HG03575 (cell line): ENCODE results near the gene TMEM132C.
"Not testable (repeated sequence)": the region's sequence is repeated elsewhere in the genome, so short reads cannot be mapped to it uniquely, and the experiment has no call there.

ENCODE experiments used
- ATAC-seq: cut with Tn5 transposase; IDR thresholded peaks from one replicate; pipeline ENCODE4 v1.9.1; 2021; ENCODE audit not compliant: unreplicated experiment, insufficient number of reproducible peaks, low FRiP score; ENCODE audit errors: extremely low read depth

The TMEM132C gene

DNA sequence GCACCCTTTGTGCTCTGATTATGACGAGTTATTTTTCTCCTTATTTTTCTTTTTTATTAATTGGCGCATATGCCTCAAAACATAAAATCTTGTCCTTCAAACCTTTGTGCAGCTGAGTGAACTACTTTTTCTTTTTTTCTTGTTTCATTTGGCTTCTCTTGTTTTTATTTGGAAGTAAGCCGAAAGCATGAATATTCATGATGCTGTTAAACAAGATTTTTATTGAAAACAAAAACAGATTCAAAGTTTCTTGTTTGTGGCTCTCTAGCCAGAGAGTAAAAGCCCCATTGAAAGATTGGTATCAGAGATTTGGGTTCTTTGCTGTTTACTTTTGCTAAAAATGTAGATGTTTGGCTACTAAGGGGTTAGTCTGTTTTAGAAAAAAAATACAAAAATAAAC lies 183.8 kb downstream of the TMEM132C start:
- ATAC-seq: no peak

DNA sequence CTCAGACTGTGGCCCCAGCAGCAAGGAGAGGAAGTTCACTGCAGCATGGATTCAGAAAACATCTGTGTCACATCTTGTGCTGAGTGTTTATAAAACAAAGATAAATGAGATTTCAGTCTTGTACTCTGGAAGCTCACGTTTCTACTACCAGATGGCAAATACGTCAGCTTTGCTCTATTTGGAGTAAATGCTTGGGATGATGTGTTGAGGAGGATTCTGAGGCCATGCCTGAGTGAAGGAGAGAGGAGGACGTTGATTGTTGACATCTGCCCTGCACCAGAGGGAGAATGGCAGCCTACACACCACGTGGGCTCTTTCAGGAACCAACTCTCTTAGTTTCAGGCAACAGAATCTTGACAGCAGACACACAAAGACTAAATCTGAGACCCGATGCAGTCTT lies 188.9 kb downstream of the TMEM132C start:
- ATAC-seq: no peak

DNA sequence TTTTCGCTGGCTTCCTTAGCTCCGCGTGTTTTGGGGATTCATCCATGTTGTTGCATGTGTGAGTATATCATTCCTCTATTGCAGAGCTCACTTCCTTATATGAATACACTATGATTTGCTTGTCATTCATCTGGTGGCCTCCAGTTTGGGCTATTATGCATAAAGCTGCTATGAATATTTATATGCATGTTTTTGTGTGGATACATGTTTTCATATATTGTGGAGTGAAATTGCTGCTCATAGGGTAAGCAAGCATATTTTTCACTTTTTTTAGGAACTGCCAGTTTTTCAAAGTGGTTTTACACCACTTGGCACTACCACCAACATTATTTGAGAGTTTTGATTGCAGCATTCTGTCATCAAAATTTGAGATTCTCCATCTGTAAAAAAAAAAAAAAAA lies 190.0 kb downstream of the TMEM132C start:
- ATAC-seq: no peak

DNA sequence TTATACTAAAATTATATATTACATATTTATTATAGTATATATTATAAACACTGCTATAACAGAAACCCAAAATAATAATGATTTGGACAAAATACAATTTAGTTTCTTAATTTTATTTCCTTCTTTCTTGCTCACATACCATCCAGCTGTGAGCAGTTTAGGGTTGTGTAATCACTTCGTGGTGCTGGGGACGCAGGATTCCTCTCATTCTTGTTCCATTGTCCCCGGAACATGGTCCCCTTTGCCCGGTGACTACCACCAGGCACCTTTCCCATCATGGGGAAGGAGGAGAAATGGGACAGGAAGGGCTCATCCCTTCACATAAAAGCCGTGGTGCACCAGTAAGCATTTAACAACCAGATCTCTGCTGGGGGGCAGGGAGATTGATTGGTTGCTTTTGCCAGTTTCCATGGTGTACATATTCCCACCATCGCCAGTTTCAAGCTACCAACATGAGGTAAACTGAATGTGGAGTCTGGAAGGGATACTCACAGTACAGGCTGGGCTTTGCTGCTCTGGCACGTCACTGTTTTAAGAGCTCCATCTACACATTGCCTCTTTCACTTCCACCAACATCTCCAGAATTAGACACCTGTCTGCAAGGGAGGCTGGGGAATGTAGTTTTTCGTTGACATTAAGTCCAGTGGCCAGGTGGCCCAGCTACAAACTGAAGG lies 191.5 kb downstream of the TMEM132C start:
- ATAC-seq: no peak

DNA sequence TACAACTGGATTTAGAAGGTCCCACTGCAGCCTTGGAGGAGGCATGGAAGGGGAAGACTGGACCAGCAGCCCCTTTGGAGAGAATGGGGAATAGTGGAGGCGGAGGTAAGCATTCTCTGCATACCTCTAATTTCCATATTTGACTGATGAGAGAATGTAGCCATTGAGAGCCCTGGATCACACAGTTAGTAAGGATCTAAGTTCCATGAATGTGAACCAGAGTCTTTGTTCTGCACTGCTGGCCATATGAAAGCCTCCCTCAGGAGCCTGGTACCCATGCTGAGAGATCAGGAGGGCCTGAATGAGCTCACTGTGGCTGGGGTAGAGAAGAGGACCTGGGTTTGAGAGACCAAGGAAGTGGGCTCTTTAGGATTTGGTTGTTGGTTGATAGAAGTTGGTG lies 192.1 kb downstream of the TMEM132C start:
- ATAC-seq: no peak

DNA sequence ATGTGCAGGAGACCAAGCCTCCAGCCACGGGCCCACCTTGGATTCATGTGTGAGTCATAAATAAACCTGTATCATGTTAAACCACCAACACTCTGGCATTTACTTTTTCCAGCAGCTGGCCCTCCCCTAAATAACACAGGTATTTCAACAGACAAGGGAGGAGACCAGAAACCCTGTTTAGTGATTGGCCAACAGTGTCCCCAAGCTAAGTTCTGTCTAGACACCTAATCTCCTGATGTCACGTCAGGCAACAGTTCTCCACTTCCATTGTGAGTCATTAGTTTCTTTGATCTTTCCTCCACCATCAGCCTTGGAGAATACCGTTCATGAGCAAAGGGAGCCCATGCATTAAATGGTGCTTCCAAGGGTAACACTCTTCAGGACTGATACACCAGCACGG lies 196.9 kb downstream of the TMEM132C start:
- no peak for ATAC-seq

DNA sequence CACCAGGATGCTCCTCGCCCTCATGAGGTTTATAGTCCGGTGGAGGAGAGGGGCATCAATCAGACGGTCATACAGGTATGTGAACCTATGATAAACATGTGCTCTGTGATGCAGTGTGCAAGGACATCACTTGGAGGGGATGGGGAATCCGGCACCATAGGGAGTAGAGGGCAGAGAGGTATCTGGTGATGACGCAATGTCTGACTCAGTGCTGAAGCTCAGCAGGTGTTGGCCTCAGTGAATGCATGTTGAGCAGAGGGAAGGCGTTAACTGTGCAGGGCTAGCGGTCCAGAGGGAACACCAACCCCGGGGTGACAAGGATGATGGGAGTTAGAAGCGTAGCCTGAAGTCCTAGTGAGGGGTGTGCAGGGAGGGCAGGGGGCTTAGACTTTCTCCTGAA lies 200.9 kb downstream of the TMEM132C start:
- ATAC-seq: no peak

DNA sequence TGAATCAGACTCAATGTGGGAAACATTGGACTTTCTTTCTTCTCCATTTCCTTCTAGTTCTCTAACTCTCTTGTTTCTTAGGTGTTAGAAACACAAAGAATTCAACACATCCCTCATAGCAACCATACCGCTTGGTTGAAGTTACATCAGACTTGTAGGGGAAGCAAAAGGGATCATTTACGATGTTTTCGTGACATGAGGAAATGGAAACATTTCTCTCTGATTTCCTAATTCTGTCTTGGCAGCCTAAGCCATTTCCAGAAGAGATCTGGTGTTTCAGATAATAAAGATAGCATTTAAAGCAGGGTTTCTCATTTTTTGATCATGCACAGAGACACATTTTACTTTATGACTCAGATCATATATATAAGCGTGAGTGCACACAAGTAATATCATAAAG lies 202.0 kb downstream of the TMEM132C start:
- ATAC-seq: no peak

DNA sequence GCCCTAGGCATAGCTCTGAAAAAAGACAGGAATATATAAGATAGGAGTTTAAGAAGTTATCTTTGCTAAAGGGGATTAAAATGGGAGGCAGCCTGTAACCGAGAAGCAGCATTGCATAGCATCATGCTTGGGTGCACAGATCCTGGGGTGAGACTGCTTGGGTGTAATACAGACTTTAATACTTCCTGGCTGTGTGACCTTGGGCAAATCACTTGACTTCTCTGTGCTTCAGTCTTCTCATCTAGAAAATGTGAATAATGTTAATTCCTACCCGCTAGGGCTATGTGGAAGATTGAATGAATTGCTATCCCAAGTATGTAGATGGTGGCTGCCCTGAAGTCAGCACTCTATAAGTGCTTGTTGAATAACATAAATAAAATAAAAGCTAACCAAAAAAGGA lies 204.5 kb downstream of the TMEM132C start:
- ATAC-seq: no peak

DNA sequence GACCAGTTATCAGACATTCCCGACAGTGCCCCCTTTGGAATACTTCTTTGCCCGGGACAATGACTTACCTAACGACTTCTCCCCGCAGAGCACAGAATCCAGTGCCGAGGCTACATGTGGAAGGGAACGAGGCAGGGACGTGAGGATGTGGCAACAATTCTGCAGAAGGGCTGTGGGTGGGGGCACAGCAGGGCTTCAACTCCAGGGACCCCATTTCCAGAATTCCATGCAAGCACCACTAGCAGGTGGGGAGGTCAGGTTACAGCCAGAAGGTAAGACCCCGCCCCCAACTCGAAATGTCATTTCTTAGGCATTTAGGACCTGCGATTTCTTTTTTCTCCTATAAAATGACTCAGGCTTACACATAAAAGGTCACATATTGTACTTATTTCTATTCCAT lies 207.9 kb downstream of the TMEM132C start:
- ATAC-seq: no peak

DNA sequence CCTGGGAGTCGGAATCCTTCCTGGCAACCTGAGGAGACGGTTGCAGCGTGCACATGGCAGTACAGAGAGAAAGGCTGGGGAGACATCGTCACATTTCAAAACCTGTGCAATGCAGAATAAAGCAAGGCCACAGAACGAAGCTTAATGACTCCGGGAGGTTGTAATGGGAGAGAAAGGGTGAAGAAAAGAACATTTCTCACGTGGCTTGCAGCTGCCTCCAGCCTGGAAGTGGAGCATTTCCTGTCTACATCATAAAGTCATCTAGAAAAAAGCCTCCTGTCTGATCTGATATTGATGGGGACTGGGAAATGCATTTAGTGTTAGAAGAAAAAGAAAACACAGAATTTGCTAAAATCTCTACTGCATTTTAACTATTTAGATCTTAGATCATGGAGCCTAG lies 209.3 kb downstream of the TMEM132C start:
- no peak for ATAC-seq

DNA sequence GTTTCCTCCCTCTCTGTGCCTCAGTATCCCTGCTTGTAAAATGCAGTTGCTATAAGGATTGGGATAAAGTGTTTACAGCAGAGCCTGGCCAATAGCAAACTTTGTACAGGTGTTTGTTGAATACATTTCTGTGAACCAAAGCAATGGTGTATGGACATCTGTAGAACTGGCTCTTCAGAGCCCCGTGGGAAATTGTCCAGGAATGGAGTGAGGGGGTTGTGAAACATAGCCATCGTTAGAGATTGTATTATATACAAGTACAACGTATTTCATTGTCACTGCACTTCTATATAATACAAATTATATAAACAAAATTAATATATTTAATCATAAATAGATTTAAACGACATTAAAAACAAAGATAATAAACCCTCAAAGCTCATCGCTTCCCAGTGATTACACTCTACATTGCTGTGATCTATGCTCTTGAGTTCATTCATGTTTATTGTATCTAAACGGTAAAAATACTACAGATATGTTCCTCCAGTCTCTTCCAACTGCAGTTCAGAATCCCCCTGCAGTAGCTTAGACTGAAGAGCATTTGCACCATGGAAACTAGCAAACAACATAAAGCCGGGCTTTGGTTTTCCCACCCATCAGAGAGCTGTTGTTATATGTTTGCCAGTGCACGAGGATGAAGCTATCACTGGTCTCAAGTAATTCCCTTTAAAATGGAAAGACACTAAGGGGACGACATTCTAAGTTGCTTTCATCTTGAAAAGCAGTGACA lies 216.7 kb downstream of the TMEM132C start:
- no peak for ATAC-seq

DNA sequence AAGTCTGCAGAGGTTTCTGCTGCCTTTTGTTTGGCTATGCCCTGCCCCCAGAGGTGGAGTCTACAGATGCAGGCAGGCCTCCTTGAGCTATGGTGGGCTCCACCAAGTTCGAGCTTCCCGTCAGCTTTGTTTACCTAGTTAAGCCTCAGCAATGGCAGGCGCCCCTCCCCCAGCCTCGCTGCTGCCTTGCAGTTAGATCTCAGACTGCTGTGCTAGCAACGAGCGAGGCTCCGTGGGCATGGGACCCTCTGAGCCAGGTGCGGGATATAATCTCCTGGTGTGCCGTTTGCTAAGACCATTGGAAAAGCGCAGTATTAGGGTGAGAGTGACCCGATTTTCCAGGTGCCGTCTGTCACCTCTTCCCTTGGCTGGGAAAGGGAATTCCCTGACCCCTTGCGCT lies 230.4 kb downstream of the TMEM132C start:
- not testable (repeated sequence) for ATAC-seq

DNA sequence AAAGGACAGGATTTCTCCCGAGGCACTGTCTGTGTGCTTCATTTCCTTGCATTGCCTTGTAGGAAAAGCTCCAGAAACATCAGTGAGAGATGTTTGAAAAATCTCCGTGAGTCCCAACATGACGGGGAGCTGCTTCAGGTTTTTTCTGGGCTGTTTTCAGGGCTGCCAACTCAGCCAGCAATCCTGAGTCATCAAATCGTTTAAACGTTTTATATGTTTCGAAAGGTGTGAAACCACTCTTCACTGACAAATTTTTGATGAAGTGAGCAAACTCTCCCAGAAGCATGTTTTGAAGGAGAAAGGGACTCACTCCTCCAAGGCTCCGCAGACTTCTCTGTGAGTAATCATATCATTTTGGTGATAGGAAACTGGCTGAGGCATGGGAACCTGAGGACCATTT lies 240.5 kb downstream of the TMEM132C start:
- no peak for ATAC-seq

DNA sequence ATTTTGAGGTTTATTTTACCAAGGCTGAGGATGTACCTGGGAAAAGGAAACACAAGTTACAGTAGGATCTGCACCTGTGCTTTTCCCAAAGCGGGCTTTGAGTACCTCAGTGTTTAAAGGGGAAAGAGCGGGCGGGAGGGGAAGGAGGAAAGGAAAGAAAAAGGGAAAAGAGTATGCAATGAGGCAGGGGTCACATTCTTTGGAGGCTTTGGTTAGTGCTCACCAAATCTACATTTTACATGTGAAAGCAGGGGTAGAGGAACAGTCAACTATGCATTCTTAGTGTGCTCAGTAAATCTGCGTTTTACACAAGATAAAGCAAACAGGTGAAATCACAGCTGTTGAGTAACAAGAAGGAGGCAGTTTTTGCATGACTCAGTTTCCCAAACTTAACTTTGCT lies 242.2 kb downstream of the TMEM132C start:
- ATAC-seq: no peak

DNA sequence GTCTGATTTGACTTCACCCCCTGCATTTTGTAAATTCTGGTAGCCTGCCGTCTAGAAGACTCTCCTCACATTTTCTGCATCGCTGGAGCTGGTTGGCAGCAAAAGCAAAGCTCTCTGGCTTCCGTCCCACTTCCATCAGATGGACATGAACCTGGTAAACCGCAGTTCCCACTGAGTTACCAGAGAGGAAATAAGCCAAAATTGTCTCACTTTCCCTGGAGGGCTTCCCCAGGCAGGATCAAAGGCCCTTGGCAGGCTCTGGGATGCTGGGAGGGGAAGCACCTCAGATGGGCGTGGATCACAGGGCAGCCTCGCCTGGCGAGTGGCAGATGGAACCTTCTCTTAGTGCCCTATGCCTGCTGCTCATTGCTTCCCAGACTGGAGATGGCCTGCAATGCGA lies 243.5 kb downstream of the TMEM132C start:
- no peak for ATAC-seq

DNA sequence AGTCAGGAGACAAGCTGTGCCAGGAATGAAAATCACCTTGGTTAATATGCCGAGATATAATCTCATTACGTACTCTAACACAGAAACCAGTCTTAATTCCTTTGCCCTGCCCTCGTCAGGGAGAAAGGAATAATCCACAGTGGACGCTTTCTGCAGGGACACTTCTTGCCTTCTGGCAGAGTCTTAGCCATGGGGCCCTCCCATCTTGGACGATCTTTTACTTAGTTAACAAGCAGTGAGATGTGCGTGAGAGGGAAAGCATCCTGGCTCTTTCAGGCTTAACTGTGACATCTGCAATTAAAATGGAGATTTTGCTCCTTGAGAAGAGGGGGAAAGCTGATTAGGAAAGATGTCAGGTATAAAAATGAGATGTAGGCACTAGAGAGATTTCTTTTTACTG lies 246.4 kb downstream of the TMEM132C start:
- no peak for ATAC-seq

DNA sequence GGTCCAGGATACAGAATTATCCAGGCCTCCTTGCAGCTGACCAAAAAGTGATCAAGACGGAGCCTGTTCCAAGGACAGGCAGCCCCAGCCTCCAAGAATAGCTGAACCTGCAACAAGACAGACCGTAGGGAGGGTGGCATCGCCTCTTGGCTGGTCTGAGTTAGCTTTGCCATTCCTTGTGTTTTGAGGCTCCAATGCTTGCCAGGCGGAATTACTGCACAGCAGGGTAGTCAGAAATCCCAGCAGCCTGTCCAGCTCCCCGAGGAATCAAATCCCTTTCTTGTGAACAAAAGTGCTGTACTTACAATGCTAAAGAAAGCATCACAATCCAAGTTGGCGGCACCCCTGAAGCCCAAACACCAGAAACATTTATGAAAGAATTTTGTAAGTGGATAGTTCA lies 246.9 kb downstream of the TMEM132C start:
- ATAC-seq: no peak

DNA sequence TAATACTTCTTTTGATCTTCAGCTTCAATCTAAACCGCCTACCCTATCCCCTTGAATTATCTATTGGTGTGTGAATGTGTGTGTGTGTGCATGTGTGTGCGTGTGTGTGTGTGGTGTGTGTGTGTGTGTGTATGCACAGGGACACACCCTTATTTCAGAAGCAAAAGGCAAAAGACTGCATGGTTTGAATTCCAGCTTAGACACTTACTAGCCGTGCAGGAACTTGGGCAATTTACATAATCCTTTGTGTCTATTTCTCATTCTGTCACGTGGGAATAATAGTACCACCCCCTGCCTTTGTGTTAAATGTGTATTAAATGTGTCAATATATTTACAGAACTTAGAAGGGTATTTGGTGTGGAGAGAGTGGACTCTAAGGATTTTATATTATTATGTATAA lies 251.7 kb downstream of the TMEM132C start:
- no peak for ATAC-seq

DNA sequence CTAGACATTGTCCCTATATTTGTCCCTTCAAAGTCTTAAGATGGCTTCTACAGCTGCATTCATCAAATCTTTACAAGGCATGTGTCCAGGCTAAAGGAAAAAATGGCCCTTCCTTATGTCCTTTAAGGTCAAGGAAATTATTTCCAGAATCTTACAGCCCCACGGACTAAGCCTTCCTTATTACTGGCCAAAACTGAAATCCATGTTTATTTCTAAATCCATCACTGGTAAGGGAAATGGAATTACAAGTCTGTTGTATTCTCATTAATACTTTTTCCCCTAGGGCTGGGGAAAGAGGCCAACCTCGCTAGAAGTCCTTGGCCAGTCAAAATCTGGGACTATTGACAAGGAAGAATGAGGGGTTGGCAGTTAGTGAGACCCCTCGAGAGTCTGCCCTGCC lies 252.5 kb downstream of the TMEM132C start:
- ATAC-seq: no peak

DNA sequence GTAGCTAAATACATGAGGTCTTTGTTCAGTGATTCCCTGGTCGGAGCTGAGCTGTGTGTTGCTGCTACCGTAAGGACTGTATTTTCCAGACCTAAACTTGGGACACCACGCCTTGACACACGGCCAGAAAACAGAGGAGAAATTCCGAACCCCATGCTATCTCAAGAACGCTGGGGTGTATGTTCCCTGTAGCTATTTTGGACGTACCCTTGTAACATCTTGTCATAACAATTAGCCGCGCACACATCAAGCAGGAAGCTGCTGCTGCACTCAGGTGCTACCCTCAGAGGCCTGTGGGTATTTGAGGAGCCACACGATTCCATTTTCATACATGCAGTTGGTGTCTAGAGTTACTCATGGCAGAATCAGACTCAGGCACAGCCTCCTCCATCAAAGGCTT lies 255.0 kb downstream of the TMEM132C start:
- no peak for ATAC-seq
